ENCODE results near the gene MND1.

The MND1 gene

DNA sequence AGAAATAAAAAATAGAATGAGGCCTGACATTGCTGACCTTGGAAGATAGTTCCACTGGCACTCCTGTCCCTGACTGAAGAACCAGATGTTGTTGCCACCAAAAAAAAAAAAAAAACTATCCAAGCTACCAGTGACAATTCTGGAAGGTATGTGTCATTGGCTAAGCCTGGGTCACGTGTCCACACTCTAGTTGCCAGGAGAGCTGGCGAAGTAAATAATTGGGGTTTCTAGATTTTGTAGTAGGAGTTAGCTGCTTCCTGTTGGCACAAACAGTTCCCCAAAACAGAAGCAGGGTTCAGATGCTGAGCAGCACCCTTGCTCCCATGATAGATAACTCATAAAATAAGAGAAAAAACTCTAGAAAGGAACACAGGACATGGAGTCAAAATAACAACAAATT is 20.5 kb downstream of the MND1 start:
- TF ChIP-seq, protein P1, sequence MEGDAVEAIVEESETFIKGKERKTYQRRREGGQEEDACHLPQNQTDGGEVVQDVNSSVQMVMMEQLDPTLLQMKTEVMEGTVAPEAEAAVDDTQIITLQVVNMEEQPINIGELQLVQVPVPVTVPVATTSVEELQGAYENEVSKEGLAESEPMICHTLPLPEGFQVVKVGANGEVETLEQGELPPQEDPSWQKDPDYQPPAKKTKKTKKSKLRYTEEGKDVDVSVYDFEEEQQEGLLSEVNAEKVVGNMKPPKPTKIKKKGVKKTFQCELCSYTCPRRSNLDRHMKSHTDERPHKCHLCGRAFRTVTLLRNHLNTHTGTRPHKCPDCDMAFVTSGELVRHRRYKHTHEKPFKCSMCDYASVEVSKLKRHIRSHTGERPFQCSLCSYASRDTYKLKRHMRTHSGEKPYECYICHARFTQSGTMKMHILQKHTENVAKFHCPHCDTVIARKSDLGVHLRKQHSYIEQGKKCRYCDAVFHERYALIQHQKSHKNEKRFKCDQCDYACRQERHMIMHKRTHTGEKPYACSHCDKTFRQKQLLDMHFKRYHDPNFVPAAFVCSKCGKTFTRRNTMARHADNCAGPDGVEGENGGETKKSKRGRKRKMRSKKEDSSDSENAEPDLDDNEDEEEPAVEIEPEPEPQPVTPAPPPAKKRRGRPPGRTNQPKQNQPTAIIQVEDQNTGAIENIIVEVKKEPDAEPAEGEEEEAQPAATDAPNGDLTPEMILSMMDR (IDR thresholded peaks at IDR 0.05; ENCODE audit: borderline replicate concordance, insufficient read depth, low read depth, low read length): no peak
- H3K4me3 ChIP-seq (ENCODE audit: low read depth, low read length): no peak overlapping the region

DNA sequence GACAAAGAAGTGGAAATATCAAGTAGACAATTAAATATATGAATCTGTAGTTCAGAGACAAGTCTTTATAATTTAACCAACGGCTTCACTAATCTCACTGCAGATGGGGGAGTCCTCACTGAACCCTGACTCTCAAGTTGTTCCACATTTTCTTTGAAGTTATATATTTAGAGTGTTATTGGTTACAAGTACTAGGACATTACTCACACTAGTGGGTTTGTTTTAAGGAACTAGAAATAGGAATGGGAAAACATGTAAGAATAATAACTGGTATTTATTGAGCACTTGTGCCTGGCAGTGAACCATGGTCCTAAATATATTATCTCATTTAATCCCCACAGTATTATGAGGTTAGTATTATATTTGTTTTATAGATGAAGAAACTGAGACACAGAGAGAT is 22.0 kb downstream of the MND1 start:
- TF ChIP-seq, protein P1 (IDR thresholded peaks at IDR 0.05; ENCODE audit: borderline replicate concordance, insufficient read depth, low read depth, low read length): no peak

DNA sequence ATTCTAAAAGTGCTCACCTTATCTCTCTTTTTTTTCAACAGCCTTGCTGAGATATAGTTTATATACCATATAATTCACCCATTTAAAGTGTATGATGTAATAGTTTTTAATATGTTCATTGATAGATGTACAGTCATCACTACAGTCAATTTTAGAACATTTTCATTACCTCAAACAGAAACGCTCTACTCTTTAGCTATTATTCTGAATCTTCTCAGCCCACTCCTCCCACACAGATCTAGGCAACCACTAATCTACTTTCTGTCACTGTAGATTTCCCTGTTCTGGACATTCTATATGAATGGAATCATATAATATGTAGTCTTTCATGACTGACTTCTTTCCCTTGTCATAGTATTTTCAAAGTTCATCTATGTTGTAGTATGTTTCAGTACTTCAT is 22.6 kb downstream of the MND1 start:
- H3K4me3 ChIP-seq (ENCODE audit: low read depth, low read length): no peak overlapping the region
- TF ChIP-seq, protein P1 (IDR thresholded peaks at IDR 0.05; ENCODE audit: borderline replicate concordance, insufficient read depth, low read depth, low read length): no peak

More for the DNA sequence above, 22.0 kb downstream of the MND1 start:
- H3K4me3 ChIP-seq (ENCODE audit: low read depth, low read length): no peak overlapping the region

DNA sequence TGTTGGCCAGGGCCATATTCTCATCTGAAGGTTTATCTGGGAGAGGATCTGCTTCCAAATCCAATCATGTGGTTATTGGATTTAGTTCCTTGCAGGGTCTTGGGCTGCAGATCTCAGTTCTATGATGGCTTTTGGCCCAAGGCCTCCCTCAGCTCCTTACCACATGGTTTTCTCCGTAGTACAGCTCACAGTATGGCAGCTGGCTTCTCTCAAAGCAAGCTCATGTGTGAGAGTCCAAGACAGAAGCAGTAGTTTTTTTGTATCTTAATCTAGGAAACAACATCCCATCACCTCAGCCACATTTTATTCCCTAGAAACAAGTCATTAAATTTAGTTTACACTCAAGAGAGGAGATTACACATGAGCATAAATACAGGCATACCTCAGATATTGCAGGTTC is 24.5 kb downstream of the MND1 start:
- H3K4me3 ChIP-seq (ENCODE audit: low read depth, low read length): no peak overlapping the region
- TF ChIP-seq, protein P1 (IDR thresholded peaks at IDR 0.05; ENCODE audit: borderline replicate concordance, insufficient read depth, low read depth, low read length): no peak

DNA sequence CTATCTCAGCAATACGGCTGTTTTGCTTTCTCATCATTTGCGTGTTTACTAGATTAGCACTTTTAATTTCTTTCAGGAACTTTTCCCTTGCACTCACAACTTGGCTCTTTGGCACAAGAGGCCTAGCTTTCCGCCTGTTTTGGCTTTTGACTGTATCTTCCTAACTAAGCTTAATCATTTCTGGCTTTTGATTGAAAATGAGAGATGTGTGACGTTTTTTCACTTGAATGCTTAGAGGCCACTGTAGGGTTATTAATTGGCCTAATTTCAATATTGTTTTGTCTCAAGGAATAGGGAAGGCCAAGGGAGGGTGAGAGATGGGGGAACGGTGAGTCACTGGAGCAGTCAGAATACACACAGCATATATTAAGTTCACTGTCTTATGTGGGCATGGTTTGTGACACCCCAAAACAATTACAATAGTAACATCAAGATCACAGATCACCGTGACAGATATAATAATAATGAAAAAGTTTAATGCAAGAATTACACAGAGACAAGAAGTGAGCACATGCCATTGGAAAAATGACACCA is 27.3 kb downstream of the MND1 start:
- TF ChIP-seq, protein P1 (IDR thresholded peaks at IDR 0.05; ENCODE audit: borderline replicate concordance, insufficient read depth, low read depth, low read length): no peak

DNA sequence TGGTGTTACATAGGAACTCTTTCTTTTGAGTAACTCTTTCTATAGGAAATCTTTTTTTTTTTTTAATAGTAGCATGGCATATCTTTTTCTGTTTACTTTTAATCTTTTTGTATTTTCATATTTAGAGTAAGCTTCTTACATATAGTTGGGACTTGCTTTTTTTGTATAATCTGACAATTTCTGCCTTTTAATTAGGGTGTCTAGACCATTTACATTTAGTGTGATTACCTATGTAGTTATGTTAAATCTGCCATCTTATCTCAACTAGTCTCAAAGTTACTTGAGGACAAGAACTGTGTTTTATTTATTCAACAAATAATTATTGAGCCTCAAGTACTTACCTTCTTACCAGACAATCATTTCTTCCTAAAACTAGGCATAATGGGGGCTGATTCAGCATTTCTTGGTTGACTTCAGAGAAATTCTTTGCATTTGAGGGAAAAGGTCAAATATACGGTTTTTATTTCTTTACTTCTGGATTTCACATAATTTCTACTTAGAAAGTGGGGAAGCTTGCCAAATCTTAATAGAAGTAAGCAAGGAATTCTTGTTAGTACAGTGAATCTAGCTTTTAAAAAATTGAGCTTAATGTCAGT is 28.6 kb downstream of the MND1 start:
- H3K4me3 ChIP-seq (ENCODE audit: low read depth, low read length): no peak overlapping the region
- TF ChIP-seq, protein P1 (IDR thresholded peaks at IDR 0.05; ENCODE audit: borderline replicate concordance, insufficient read depth, low read depth, low read length): no peak

More for the DNA sequence above, 27.3 kb downstream of the MND1 start:
- no peak overlapping the region for H3K4me3 ChIP-seq (ENCODE audit: low read depth, low read length)

DNA sequence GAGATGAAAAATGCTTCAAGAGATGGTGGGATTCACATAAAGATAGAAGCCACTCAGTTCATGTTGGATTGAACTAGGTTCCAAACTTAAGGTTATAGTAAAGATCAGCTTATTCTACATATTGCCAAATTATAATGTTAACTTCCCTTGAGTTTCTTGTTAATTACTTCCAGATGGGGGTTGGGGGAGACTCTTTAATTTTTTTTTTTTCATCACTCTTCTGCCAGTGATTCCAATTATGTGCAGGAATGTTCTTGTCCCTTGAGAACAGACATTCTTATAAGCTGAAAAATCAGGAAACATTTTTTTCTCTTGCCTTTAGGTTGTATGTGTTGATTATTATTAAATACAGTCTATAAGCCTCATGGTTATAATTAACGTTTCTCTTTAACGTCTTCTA is 30.0 kb downstream of the MND1 start:
- TF ChIP-seq, protein P1 (IDR thresholded peaks at IDR 0.05; ENCODE audit: borderline replicate concordance, insufficient read depth, low read depth, low read length): no peak
- H3K4me3 ChIP-seq (ENCODE audit: low read depth, low read length): no peak overlapping the region

Data from GM12875 (cell line).